Uterus (tissue), 4 donors: ENCODE measurements around the gene SMARCA2. TPM values are rescaled to one million over a fixed set of nuclear protein-coding genes. Genes with fewer than 3 reads are reported as not detected.

ENCODE experiments used
- DNase-seq, 2 donors: peaks; one replicate each; pipeline ENCODE4 v3.0.0-alpha.2; 2019 to 2020
- H3K27ac ChIP-seq, 2 donors: fragments of 200-600 bp; sonication (generic); 1 replicate in 1 of 2; 2 replicates in 1 of 2; pipeline ENCODE4 v1.5.1; 2016 to 2018
- H3K27me3 ChIP-seq, 2 donors: fragments of 200-600 bp; sonication (generic); one replicate each; pipeline ENCODE4 v1.5.1; 2018 to 2019; ENCODE audit warnings: control low read depth in 1 of 2
- H3K36me3 ChIP-seq, 2 donors: fragments of 200-600 bp; sonication (generic); one replicate each; pipeline ENCODE4 v1.5.1; 2019; ENCODE audit warnings: control low read depth in 1 of 2
- H3K4me1 ChIP-seq, 2 donors: fragments of 200-600 bp; sonication (generic); one replicate each; pipeline ENCODE4 v1.5.1; 2018 to 2019; ENCODE audit warnings: control low read depth in 1 of 2
- H3K4me3 ChIP-seq, 2 donors: fragments of 200-600 bp; sonication (generic); 1 replicate in 1 of 2; 2 replicates in 1 of 2; pipeline ENCODE4 v1.5.1; 2018 to 2019; ENCODE audit warnings: mild to moderate bottlenecking in 1 of 2
- H3K9me3 ChIP-seq, 2 donors: fragments of 200-600 bp; sonication (generic); one replicate each; pipeline ENCODE4 v1.5.1; 2019; ENCODE audit warnings: control low read depth in 1 of 2
- POLR2A ChIP-seq, 2 donors: fragments of 450-650 bp; IDR thresholded peaks; one replicate each; pipeline ENCODE4 v1.6.1; 2016; ENCODE audit warnings: antibody characterized with exemption in 2 of 2, mild to moderate bottlenecking in 1 of 2, moderate library complexity in 1 of 2
- intact Hi-C: fragments of 100-400 bp; cut with DNase I; formaldehyde crosslinking; loops from one replicate; pipeline ENCODE4 v1.15.1; 2023; ENCODE audit warnings: low total_unique reads
- total RNA-seq, 4 donors: library from RNA; depleted of rRNA in 3 of 4; stranded (reverse); fragments of >200 nt in 3 of 4; gene quantifications; one replicate each; pipeline versions ENCODE4 v1.1.0 to v1.2.4, GENCODE V29; 2014 to 2023
- TF ChIP-seq, protein P1 (sequence below), 4 experiments: fragments of 200-600 bp in 2 of 4; fragments of 450-650 bp in 2 of 4; sonication (generic) in 2 of 4; IDR thresholded peaks; one replicate each; pipeline ENCODE4 v1.5.1; 2016 to 2019; ENCODE audit warnings: antibody characterized with exemption in 4 of 4, mild to moderate bottlenecking in 2 of 4, moderate library complexity in 1 of 4
- donor health status: DM: yes; HTN: yes; CAD: no.

The SMARCA2 gene
- total RNA-seq, 4 donors from 2014 or later = 51.7 to 251 (median 214) TPM

DNA sequence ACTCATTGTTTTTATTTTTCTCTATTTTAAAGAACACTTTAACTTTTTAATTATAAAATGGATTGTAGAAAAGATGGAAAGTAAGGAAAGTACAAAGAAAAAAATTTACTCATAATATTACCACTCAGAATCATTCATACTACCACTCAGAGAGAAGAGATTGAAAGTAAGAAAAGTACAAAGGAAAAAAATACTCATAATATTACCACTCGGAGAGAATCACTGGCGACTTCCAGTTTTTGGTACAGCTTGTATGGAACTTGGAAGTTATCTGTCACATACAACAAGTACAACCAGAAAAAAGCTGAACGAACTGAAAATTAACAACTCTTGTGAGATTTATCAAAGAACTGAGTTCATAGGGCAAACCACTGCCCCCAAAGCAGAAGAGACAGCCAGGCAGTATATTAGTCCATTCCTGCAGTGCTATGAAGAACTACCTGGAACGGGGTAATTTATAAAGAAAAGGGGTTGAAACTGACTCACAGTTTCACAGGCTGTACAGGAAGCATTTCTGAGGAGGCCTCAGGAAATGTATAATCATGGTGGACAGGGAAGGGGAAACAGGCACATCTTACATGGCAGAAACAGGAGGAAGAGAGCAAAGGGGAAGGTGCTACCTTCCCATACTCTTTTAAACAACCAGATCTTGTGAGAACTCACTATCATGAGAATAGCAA, 183.9 kb downstream of the SMARCA2 start:
- H3K4me3 ChIP-seq = no peak overlapping the region
- no peak overlapping the region for H3K27ac ChIP-seq
- H3K36me3 ChIP-seq = no peaks in the 10 kb centered on the region
- no peaks in the 10 kb centered on the region for H3K27me3 ChIP-seq
- H3K9me3 ChIP-seq = no peaks in the 10 kb centered on the region
- intact Hi-C loops = no loop called here
- DNase-seq = no peak
- H3K4me1 ChIP-seq = no peaks in the 10 kb centered on the region
- TF ChIP-seq, protein P1, sequence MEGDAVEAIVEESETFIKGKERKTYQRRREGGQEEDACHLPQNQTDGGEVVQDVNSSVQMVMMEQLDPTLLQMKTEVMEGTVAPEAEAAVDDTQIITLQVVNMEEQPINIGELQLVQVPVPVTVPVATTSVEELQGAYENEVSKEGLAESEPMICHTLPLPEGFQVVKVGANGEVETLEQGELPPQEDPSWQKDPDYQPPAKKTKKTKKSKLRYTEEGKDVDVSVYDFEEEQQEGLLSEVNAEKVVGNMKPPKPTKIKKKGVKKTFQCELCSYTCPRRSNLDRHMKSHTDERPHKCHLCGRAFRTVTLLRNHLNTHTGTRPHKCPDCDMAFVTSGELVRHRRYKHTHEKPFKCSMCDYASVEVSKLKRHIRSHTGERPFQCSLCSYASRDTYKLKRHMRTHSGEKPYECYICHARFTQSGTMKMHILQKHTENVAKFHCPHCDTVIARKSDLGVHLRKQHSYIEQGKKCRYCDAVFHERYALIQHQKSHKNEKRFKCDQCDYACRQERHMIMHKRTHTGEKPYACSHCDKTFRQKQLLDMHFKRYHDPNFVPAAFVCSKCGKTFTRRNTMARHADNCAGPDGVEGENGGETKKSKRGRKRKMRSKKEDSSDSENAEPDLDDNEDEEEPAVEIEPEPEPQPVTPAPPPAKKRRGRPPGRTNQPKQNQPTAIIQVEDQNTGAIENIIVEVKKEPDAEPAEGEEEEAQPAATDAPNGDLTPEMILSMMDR (IDR thresholded peaks at IDR 0.05) = no peak
- TF ChIP-seq POLR2A (IDR thresholded peaks at IDR 0.05) = no peak

DNA sequence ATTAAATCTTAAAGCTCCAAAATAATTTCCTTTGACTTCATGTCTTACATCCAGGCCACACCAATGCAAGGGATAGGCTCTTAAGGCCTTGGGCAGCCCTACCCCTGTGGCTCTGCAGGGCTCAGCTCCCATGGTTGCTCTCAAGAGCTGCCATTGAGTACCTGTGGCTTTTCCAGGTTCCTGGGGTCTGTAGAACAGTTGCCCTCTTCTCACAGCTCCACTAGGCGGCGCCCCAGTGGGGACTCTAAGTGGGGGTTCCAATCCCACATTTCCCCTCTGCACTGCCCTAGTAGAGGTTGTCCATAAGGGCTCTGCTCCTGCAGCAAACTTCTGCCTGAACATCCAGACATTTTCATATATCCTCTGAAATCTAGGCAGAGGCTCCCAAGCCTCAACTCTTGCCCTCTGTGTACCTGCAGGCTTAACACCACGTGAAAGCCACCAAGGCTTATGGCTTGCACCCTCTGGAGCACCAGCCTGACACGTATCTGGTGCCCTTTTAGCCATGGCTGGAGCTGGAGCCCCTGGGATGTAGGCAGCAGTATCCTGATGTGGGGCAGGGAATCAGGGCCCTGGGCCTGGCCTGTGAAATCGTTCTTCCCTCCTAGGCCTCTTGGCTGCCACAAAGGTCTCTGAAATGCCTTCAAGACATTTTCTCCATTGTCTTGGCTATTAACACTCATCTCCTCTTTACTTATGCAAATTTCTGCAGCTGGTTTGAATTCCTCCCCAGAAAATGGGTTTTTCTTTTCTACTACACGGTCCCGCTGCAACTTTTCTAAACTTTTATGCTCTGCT, 185.1 kb downstream of the SMARCA2 start:
- Histone ChIP-seq H3K9me3 (no peaks in the 10 kb centered on the region), H3K36me3 (no peaks in the 10 kb centered on the region), H3K4me3 (no peak overlapping the region), H3K4me1 (no peaks in the 10 kb centered on the region), H3K27me3 (no peaks in the 10 kb centered on the region), H3K27ac (no peak overlapping the region)
- no peak for DNase-seq
- no peak for TF ChIP-seq POLR2A (IDR thresholded peaks at IDR 0.05)
- TF ChIP-seq, protein P1 (IDR thresholded peaks at IDR 0.05) = no peak
- intact Hi-C loops = no loop called here

DNA sequence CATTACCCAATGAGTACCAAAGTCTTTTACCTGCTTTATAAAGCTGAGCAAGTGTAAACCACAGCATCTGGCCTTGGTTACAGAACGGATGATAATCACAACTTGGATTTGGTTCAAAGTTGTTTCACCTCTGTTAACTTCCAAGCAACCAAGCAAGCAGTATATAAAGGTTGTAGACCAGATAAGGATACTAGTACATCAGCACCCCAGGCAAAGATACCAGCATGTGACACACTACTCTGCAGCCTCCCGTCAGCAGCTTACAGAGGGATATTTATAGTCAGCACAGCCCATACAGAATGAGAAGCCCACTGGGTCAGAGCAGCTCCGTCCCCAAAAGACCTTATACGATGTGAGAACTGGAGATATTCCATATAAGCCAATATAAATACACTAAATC, 193.3 kb downstream of the SMARCA2 start:
- H3K27me3 ChIP-seq = no peaks in the 10 kb centered on the region
- H3K4me1 ChIP-seq = no peaks in the 10 kb centered on the region
- no peak overlapping the region for H3K27ac ChIP-seq
- no peaks in the 10 kb centered on the region for H3K36me3 ChIP-seq
- DNase-seq = no peak
- intact Hi-C loops = no loop called here
- H3K9me3 ChIP-seq = no peaks in the 10 kb centered on the region
- TF ChIP-seq, protein P1 (IDR thresholded peaks at IDR 0.05) = no peak
- TF ChIP-seq POLR2A (IDR thresholded peaks at IDR 0.05) = no peak
- no peak overlapping the region for H3K4me3 ChIP-seq

DNA sequence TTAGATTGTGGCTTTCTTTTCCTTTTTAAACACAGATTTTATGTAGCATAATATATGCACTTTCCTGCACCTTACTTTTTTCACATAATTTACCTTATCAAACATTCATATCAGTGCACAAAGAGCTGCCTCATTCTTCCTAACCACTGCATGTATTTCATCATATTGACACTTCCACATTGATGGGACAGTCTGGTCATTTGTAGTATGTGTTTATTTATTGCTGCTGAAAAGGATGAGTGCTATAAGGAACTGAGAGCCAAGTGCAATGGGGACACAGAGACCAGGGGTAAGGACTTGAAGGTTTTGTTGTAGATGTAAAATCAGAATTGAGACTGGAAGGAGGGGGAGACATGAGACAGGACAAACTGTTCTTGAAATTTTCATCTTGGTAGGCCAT, 193.8 kb downstream of the SMARCA2 start:
- H3K27me3 ChIP-seq = no peaks in the 10 kb centered on the region
- no peaks in the 10 kb centered on the region for H3K9me3 ChIP-seq
- intact Hi-C loops = no loop called here
- H3K36me3 ChIP-seq = no peaks in the 10 kb centered on the region
- TF ChIP-seq, protein P1 (IDR thresholded peaks at IDR 0.05) = no peak
- no peak for TF ChIP-seq POLR2A (IDR thresholded peaks at IDR 0.05)
- no peaks in the 10 kb centered on the region for H3K4me1 ChIP-seq
- H3K27ac ChIP-seq = no peak overlapping the region
- no peak for DNase-seq
- H3K4me3 ChIP-seq = no peak overlapping the region

DNA sequence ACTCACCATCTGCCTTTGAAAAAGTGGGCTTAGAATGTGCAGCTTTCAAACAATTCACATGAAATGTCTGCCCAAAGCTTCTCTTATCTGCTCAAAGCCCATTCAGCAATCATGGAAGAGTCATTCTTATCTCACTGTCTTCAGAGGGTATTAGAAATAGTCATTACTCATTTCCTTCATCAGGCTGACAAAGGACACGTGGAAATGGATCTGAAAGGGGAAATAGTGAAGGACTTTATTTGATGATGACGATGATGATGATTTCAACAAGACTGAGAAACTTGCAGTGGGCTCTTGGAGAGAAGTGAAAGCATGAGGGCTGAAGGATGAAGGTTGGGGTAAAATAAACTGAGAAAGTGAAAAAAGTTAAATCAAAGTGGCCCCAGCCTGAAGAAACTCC, 194.3 kb downstream of the SMARCA2 start:
- DNase-seq = no peak
- TF ChIP-seq, protein P1 (IDR thresholded peaks at IDR 0.05) = no peak
- TF ChIP-seq POLR2A (IDR thresholded peaks at IDR 0.05) = no peak

More for the DNA sequence above, 194.3 kb downstream of the SMARCA2 start:
- intact Hi-C loops = no loop called here
- Histone ChIP-seq H3K36me3 (no peaks in the 10 kb centered on the region), H3K27me3 (no peaks in the 10 kb centered on the region), H3K4me3 (no peak overlapping the region), H3K9me3 (no peaks in the 10 kb centered on the region), H3K27ac (no peak overlapping the region), H3K4me1 (no peaks in the 10 kb centered on the region)
